GM19043 (cell line): ENCODE measurements around the gene COL5A3.
"Not testable (repeated sequence)": the region's sequence is repeated elsewhere in the genome, so short reads cannot be mapped to it uniquely, and the experiment has no call there.

Experiments
- ATAC-seq: cut with Tn5 transposase; IDR thresholded peaks from one replicate; pipeline ENCODE4 v1.9.1; 2021; ENCODE audit warnings: low read depth; ENCODE audit not compliant: unreplicated experiment

The COL5A3 gene

GRCh38 chr19:9981406-9982260 is 28.7 kb downstream of the COL5A3 start:
- no peak for ATAC-seq

DNA sequence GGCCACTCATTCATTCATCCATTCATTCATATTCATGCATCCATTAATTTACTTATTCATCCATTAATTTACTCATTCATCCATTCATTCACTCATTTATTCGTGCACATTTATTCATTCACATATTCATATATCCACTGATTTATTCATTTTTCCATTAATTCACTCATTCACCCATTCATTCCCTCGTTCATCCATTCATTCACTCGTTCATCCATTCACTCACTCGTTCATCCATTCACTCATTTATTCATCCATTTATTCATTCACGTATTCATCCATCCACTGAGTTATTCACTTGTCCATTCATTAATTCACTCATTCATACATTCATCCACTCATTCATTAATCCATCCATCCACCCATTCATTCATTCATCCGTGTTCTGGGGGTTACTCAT is 38.2 kb downstream of the COL5A3 start:
- ATAC-seq: no peak

DNA sequence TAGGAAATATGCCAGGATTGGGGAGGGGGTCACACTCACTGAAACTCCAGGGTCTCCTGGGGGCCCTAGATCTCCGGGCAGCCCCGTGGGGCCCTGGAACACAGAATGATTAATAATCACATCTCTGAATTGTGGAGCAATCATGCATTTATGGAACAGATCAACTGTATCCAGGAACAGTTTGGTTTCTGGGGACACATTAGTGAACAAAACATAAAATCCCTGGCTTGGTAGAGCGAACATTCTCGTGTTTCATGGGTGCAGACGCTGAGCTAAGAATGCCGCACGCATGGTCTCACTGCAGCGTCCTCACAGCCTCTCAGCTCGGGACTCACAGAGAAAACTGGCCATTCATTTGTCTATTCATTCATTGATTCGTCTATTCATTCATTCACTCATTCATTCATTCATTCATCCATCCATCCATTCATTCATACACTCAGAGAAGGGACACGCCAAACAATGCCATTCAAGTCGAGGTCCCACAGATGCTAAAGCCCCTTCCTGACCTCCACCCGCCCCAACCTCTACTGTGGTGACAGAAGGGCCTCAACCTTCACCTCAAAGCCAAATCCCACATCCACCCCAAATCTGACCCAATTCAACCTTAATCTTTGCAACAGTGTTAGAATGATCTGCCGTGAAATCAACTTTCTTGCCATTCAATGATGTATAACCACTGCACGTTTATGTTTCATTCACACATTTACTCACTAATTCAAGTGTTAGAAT is 39.0 kb downstream of the COL5A3 start:
- no peak for ATAC-seq

DNA sequence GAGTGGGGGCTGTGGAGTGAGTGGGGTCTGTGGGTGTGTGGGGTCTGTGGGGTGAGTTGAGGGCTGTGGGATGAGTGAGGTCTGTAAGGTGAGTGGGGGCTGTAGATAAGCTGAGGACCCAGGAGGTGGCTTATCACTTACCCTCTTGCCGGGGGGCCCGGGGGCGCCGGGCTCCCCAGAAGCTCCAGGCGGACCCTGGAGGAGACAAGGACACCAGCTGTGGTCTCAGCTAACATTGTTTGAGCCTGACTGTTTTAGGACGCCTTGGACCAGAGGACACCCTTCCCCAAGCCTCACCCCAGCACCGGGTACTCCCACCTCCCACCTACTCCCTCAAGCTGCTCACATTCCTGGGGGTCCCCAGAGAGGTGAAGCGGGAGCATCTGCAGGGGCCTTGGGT is 39.8 kb downstream of the COL5A3 start:
- ATAC-seq: no peak

- ATAC-seq: no peak
Observed at GRCh38 chr19:9969688-9969975, 40.7 kb downstream of the COL5A3 start.

- no peak for ATAC-seq
Observed at GRCh38 chr19:9968820-9969687, 41.2 kb downstream of the COL5A3 start.

DNA sequence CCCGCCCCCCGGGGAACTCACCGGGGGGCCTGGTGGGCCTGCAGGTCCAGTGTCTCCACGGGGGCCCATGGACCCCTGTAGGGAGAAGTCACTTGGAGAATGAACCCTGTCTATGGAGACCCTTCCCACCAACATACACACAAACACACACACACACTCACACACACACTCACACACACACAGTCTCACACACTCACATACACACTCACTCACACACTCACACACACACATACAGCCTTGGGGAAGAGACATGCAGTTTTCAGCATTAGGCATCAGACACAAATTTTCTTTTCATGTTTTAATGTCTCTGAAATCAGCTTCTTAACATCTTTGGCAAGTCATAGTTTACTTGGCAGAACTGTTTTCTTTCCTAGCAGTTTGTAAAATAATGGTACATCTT is 43.0 kb downstream of the COL5A3 start:
- ATAC-seq: no peak

GRCh38 chr19:9966448-9966847 is 43.9 kb downstream of the COL5A3 start:
- ATAC-seq: no peak

- ATAC-seq: no peak
Observed at GRCh38 chr19:9966024-9966423, 44.3 kb downstream of the COL5A3 start.

- no peak for ATAC-seq
Observed at GRCh38 chr19:9962623-9963290, 47.5 kb downstream of the COL5A3 start.

- no peak for ATAC-seq
Observed at GRCh38 chr19:9961103-9961502, 49.2 kb downstream of the COL5A3 start.

DNA sequence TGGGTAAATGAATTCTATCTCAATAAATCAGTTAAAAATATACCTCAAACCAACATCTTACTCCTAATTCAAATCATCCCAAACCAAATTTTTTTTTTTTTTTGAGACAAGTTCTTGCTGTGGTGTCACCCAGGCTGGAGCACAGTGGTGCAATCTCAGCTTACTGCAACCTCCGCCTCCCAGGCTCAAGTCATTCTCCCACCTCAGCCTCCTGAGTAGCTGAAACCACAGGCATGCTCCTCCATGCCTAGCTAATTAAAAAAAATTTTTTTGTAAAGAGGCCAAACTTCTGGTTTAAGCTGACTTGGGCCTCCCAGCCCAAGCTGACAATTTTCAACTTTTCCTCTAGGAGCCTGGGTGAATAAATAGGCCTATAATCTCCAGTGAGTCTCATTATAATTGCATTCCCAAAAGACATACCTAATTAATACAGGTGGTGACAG is 51.9 kb downstream of the COL5A3 start:
- no peak for ATAC-seq

DNA sequence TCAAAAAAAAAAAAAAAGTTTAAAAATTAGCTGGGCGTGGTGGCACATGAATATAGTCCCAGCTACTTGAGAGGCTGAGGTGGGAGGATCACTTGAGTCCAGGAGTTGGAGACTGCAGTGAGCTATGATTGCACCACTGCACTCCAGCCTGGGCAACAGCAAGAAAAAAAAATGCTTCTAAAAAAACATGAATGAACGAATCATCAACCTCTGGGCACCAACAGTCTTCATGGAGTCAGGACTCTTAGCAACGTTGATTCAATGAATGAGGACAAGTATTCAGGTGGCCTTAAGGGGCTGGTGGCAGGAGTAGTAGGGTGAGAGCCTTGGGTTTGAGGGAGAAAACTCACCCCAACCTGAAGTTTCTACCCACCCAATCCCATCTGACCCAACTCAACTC is 53.3 kb downstream of the COL5A3 start:
- no peak for ATAC-seq

DNA sequence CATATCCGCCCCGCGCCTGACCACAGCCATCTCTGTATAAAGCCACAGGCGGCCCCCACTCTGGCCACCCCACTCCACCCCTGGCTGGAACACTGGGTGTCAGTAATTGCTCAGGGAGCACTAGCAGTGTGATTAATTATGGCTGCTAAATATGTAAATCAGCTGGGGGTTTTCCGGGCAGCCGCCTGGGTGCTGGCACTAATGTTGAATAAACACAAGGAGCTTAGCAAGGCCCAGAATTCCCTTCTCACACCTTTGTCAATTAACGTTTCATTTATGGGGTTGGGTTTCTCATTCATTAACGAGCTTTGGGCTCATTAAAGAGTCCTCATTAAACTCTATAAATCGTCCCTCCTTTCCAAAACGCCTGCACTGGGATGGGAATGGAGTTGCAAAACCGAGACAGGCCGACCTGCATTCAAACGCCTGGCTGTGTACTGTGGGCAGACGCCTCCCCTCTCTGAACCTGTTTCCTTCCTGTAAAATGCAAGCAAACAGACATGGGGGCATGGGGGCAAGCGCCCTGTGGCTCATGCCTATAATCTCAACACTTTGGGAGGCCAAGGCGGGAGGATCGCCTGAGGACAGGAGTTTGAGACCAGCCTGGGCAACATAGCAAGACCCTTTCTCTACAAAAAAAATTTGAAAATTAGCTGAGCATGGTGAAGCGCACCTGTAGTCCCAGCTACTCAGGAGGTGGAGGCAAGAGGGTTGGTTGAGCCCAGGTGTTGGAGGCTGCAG is 56.3 kb downstream of the COL5A3 start:
- no peak for ATAC-seq

GRCh38 chr19:9952276-9952675 is 58.0 kb downstream of the COL5A3 start:
- no peak for ATAC-seq

- no peak for ATAC-seq
Observed at GRCh38 chr19:9947441-9947840, 62.9 kb downstream of the COL5A3 start.

- ATAC-seq: not testable (repeated sequence)
Observed at GRCh38 chr19:9946528-9947125, 63.7 kb downstream of the COL5A3 start.

- no peak for ATAC-seq
Observed at GRCh38 chr19:9945319-9945966, 64.9 kb downstream of the COL5A3 start.

- ATAC-seq: no peak
Observed at GRCh38 chr19:9943744-9944143, 66.6 kb downstream of the COL5A3 start.
